GM12875 (cell line): ENCODE data around the gene AZIN2.

ENCODE experiments used
- H3K4me3 ChIP-seq: one replicate; pipeline ENCODE4 v1.5.1; 2011; ENCODE audit warnings: low read depth, low read length, control low read depth
- TF ChIP-seq, protein P1 (sequence below): IDR thresholded peaks from 2 replicates; pipeline ENCODE4 v1.5.1; 2011; ENCODE audit warnings: low read depth, mild to moderate bottlenecking, control low read depth, inconsistent platforms, low read length, moderate library complexity, borderline replicate concordance; ENCODE audit not compliant: insufficient read depth

Gene AZIN2

DNA sequence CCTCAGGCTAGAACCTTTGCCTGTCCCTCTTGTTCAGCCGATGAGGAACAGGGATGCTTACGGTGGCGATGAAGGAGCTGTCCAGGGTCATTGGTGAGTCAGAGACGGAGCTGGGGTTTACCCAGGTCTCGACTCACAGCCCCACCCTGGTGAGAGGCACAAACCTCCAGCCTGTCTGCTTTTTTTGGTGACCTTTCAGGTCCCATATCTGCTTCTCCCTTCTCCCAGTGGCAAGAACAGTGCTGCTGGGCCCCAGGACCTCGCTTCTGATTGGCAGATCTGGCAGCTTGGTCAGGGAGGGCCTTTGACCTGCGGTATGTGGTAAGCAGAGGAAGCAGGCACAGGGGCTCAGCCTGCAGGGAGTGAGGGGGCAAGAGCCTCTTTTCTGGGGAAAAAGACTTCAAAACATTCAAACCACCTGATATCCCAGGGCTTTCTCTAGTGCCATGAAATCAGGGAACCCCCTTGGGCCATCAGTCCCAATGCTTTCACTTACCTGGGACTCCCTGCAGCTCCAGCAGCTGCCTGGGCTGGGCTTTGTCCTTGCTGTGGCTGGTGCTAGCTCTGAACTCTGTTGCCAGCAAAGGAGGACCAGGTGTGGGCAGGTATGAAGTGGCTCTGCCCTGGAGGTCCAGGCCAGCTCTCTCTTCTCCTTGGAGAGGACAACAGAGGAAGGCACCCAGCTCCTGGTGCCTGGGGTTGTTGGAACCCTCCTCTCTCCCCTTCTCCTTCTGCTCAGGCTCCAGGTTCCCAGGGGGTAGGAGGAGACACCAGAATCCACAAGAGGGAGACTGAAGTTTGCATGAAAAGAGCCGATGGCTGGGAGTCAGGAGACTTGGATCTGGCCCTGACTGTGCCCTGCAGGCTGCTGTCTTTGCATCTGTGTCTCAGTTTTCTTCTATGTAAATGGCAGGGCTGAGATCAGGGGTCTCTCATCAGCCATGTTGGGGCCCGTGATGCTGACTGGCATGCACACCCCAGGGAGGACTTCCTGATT is 59.5 kb downstream of the AZIN2 start:
- no peak overlapping the region for H3K4me3 ChIP-seq
- TF ChIP-seq, protein P1, sequence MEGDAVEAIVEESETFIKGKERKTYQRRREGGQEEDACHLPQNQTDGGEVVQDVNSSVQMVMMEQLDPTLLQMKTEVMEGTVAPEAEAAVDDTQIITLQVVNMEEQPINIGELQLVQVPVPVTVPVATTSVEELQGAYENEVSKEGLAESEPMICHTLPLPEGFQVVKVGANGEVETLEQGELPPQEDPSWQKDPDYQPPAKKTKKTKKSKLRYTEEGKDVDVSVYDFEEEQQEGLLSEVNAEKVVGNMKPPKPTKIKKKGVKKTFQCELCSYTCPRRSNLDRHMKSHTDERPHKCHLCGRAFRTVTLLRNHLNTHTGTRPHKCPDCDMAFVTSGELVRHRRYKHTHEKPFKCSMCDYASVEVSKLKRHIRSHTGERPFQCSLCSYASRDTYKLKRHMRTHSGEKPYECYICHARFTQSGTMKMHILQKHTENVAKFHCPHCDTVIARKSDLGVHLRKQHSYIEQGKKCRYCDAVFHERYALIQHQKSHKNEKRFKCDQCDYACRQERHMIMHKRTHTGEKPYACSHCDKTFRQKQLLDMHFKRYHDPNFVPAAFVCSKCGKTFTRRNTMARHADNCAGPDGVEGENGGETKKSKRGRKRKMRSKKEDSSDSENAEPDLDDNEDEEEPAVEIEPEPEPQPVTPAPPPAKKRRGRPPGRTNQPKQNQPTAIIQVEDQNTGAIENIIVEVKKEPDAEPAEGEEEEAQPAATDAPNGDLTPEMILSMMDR = no peak

DNA sequence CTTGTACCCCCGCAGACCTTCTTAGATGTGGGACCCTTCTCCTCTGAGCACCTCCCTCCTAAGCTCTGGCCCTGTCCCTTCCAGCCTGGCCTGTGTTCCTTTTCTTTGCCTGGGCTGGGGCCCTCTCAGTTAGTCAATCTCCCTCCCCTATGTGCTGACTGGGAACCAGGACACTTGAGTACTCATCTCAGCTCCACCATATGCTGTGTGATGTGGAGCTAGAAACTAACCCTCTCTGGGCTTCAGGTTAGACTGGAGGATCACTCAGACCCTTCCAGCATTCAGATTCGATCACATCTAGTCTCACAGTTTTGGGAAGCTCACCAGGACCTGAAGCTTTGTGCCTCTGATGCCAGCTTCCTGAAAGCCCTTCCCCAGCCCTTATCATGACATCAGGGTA is 60.3 kb downstream of the AZIN2 start:
- no peak overlapping the region for H3K4me3 ChIP-seq
- TF ChIP-seq, protein P1 = no peak

DNA sequence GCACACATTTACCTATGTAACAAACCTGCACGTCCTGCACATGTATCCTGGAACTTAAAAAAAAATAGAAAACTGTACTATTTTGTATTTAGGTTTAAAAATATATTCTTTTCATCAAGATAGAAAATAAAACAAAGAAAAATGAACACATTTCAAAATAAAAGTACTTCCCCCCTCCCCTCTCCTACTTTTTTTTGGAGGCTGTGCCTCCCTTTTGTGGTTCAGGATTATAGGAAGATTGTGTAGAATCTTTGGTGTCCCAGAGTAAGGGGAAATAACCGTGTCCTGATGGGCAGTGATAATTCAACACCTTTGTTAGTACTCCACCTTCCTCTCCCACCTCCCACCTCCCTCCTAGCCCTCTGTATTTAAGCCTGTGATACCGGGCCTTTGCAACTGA is 60.8 kb downstream of the AZIN2 start:
- H3K4me3 ChIP-seq = no peak overlapping the region
- TF ChIP-seq, protein P1 = no peak

DNA sequence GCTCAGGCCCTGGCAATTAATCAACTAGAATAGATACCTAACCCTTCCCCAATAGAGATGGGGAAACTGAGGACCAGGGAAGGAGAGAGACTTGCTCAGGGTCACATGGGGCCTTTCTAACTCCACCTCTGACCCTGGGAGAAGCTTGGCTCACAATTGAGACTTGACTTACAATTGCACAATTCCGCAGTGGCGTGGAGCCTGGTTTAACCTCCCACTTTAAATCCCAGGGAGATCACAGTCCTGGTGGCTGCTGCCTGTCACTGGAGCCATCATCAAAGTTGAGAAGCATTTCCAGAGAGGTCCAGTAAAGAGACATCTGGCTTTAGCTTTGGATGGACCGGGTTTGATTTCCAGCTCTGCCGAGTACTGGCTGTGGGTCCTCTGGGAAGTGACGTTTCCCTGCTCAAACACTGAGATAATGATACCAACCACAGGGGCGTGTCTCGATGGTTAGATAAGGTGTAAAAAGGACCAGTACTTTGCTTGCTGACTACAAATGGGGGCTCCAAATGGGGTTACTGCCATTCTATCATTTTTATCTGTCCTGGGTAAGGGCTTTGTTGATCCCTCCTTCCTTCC is 61.6 kb downstream of the AZIN2 start:
- TF ChIP-seq, protein P1 = no peak
- H3K4me3 ChIP-seq = no peak overlapping the region

DNA sequence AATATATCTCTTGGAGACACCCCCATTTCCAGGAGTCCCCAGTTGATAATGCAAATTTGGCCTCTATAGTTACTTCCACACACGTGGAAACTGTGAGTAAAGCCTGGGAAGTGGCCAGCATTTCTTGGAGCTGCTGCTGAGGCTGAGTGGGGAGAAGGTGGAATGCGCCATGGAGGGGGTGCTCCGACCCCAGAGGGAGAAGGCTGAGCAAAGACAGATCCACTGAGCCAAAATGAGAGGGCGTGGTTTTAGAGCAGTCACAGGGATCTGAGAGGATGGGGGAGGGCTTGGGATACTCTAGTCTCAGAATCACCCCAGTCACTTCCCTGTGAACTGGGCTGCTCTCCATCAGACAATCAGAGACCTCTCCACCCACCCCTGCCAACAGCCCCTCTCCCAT is 62.2 kb downstream of the AZIN2 start:
- H3K4me3 ChIP-seq = no peak overlapping the region
- TF ChIP-seq, protein P1 = no peak

DNA sequence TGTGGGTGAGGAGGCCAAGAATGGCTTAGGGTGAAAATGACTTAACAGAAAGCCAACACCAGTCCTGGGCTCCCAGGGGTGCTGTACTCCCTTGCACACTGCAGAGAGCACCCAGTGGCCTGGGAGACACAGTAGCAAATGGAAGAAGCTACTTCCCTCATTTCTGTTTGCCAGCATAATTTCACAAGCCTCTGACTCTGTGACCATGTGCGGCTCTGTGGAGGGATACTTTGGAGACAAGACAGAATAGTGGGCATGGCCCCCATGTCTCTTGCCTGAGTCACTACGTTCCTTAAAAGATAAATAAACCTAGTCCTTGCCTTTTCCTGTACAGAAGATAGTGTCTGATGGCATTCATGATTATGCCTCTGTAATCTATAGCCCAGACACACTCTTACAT is 62.7 kb downstream of the AZIN2 start:
- TF ChIP-seq, protein P1 = no peak
- H3K4me3 ChIP-seq = no peak overlapping the region
